Astrocyte of the spinal cord (primary cell): ENCODE data around the gene TMEM50A.
"Not testable (repeated sequence)": the region's sequence is repeated elsewhere in the genome, so short reads cannot be mapped to it uniquely, and the experiment has no call there.

Experiments
- DNase-seq: peaks from one replicate; pipeline ENCODE4 v3.0.0; 2011; ENCODE audit warnings: low read depth, low spot score
- H3K4me3 ChIP-seq: 2 replicates; pipeline ENCODE4 v1.5.1; 2011; ENCODE audit warnings: low read depth, mild to moderate bottlenecking, low read length, moderate library complexity
- in situ Hi-C: cut with HindIII; loops from 2 replicates; pipeline ENCODE4 v1.10.0; 2017; ENCODE audit warnings: low sequenced_read_pairs
- TF ChIP-seq, protein P1 (sequence below): IDR thresholded peaks from 2 replicates; pipeline ENCODE4 v1.5.1; 2012; ENCODE audit warnings: low read depth, mild to moderate bottlenecking, low read length, inconsistent platforms

TMEM50A gene

DNA sequence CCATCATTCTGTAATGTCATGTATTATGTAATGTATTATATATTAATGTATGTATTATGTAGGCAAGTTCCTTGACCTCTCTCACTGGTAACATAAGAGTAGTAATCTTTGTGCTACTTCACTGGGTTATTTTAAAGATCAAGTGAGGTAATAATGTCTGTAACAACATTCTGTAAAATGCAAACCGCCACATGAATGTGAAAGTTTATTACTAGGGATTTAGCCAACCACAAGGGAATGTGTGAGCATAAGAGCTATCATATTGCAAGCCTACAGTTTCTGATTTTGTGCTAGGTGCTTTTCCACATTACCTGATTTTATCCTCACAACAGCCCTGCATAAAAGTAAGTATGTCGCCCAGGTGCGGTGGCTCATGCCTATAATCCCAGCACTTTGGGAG lies 13.7 kb upstream of the TMEM50A start:
- DNase-seq, in situ Hi-C loops, H3K4me3 ChIP-seq: not testable (repeated sequence)

DNA sequence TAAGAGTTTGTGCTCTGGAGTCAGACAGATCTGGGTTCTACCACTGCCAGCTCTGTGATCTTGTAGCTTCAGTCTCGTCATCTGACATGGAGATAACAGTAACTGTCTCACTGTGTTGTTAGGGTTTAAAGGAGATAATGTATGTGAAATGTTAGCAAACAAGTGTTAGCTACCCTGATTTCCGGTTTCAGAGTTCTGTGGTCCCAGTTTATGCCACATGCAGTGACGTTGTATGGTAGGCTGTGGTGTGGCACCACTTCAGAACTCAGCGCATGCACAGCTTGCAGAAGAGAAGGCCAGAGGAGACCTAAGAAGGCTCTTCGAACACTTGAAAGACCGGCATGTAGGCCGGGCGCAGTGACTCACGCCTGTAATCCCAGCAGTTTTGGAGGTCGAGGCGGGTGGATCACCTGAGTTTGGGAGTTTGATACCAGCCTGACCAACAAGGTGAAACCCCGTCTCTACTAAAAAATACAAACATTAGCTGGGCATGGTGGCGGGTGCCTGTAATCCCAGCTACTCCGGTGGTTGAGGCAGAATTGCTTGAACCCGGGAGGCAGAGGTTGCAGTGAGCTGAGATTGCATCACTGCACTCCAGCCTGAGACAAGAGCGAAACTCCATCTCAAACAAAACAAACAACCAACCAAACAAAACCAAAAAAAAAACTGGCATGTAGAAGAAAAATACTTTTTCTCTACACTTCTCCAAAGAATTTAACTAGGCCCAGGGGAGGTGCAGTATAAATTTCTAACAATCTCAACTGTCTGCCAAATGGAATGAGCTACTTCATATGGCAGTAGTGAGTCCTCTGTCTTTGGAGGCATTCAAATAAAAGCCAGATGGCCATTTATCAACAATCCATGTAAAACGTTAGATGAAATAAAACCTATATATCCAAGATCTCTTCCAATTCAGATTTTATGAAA lies 10.0 kb upstream of the TMEM50A start:
- H3K4me3 ChIP-seq, DNase-seq, in situ Hi-C loops: not testable (repeated sequence)

DNA sequence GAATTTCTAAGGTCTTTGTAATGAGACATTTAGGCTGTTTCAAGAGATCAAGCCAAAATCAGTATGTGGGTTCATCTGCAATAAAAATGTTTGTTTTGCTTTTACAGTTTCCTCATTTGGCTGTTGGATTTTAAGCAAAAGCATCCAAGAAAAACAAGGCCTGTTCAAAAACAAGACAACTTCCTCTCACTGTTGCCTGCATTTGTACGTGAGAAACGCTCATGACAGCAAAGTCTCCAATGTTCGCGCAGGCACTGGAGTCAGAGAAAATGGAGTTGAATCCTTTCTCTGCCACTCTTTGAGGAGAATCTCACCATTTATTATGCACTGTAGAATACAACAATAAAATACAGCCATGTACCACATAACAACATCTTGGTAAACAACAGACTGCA lies 9.3 kb upstream of the TMEM50A start:
- DNase-seq, in situ Hi-C loops, H3K4me3 ChIP-seq: not testable (repeated sequence)

DNA sequence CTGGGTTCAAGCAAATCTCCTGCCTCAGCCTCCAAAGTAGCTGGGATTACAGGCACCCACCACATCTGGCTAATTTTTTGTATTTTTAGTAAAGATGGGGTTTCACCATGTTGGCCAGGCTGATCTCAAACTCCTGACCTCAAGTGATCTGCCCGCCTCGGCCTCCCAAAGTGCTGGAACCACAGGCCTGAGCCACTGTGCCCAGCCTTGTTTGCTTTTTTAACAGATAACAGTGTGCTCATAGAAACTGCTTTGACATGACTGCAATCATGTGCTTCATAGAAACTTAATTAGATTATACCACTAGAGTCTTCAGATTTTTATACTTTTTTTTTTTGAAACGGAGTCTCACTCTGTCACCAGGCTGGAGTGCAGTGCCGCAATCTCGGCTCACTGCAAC lies 8.8 kb upstream of the TMEM50A start:
- in situ Hi-C loops, H3K4me3 ChIP-seq, DNase-seq: not testable (repeated sequence)

DNA sequence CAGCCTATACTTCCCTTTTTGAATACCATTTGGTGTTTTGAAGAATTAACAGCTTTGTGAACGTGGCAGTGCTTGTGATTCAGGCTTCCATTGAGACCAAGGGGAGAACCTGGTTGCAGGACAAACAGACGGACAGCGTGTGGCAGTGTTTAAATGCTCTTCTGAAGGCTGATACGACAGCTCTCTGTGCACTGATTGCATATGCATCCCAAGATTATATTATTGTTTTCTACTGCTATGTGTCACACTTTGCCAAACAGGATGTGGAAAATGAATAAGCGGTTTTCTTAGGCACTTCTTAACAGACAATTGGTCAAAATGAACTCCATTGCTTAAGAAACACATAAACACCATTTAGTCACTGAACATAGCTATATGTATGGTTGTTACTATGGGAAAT lies 8.2 kb upstream of the TMEM50A start:
- H3K4me3 ChIP-seq, in situ Hi-C loops: not testable (repeated sequence)
- DNase-seq: peak; percentile 51
- TF ChIP-seq, protein P1, sequence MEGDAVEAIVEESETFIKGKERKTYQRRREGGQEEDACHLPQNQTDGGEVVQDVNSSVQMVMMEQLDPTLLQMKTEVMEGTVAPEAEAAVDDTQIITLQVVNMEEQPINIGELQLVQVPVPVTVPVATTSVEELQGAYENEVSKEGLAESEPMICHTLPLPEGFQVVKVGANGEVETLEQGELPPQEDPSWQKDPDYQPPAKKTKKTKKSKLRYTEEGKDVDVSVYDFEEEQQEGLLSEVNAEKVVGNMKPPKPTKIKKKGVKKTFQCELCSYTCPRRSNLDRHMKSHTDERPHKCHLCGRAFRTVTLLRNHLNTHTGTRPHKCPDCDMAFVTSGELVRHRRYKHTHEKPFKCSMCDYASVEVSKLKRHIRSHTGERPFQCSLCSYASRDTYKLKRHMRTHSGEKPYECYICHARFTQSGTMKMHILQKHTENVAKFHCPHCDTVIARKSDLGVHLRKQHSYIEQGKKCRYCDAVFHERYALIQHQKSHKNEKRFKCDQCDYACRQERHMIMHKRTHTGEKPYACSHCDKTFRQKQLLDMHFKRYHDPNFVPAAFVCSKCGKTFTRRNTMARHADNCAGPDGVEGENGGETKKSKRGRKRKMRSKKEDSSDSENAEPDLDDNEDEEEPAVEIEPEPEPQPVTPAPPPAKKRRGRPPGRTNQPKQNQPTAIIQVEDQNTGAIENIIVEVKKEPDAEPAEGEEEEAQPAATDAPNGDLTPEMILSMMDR: peak; percentile 15

DNA sequence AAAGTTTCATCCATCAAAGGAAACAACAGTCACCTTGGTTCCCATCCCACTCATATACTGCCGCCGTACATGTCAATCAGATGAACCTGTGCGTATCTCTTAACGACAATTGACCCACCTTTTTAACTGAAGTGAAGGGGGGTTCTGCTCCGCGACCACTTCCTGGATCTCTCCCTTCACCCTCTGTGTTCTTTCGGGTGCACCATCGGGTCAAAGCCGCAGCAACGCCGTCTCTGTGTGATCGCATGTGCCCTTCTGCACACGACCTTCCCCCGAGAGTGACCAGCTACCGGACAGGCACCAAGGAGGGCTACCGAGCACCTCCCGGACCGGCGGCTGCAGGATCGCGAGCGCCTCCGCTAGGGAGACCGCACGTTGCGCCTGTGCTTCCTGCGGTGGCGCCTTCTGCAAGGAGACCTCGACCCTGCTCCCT lies 1.2 kb upstream of the TMEM50A start:
- TF ChIP-seq, protein P1: peak; percentile 13
- in situ Hi-C loops, DNase-seq: not testable (repeated sequence)
- H3K4me3 ChIP-seq: peak overlapping the region; percentile 69

DNA sequence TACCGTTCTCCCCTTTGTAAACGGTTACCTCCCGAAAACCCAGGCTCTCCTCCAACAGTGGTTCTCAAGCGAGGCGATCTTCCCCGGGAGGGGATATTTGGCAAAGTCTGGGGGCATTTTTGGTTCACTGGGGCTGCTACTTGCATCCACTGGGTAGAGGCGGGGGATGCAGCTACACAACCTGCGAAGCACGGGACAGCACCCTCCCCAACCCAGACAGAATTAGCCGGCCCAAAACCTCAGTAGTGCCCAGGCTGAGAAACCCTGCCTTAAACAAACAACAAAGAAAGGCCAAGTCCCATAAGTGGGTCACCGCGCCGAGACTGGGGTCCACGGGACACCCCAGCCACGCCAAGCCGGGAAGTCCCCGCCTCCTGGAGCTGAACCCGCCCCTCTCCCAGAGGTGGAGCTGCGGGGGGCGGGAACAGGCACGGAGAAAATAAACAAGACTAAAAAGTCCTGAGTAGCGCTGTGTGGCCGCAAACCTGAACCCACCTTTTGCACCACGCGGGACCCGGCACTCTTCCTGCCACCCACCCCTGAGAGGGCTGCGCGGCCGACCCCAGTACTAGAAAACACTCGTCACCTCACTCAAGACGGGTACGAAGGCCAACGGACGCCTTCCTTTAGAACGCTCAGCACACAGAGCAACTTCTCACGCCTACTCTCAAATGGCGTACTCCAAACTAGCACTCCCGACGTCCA lies 499 bp upstream of the TMEM50A start:
- in situ Hi-C loops, DNase-seq: not testable (repeated sequence)
- H3K4me3 ChIP-seq: peak overlapping the region; percentile 90

DNA sequence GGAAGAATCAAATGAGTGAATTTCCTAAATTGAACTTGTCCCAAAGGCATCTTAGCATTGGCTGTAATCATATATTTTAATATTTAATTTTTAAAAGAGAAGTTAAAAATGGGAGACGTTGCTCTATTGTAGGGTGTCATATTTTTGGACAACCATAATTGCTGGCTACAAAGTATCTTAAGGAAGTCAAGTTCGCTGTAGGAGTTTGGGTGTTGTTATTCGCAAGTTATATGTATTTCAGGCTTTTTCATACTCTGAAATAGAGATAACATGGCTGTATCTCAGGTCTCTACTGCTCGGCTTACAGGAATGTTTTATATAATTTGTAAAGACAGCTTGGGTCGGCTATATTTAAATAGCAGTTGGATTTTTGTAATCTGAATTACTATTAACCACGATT lies 852 bp downstream of the TMEM50A start:
- DNase-seq: no peak
- TF ChIP-seq, protein P1: no peak
- in situ Hi-C loops: no loop called here
- peak overlapping the region; percentile 90 for H3K4me3 ChIP-seq

DNA sequence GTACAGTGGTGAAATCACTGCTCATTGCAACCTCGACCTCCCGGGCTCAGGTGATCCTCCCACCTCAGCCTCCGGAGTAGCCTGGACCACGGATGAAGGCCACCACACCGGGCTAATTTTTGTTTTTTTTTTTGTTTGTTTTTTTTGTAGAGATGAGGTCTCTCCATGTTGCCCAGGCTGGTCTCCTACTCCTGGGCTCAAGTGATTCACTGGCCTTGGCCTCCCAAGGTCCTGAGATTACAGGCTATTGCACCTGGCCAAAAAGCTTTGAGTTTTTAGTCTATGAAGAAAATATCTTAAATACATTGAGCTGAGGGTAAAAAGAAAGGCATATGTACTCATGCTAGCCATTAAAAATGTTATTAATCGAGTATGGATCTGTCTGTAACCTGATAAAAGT lies 3.6 kb downstream of the TMEM50A start:
- DNase-seq: no peak
- TF ChIP-seq, protein P1: no peak
- H3K4me3 ChIP-seq: no peak overlapping the region
- in situ Hi-C loops: no loop called here
